Neural progenitor cell (in vitro differentiated cells): ENCODE measurements around the gene TMC7. TPM values are rescaled to one million over a fixed set of nuclear protein-coding genes. Genes with fewer than 3 reads are reported as not detected.

Experiments
- DNase-seq: peaks from one replicate; pipeline ENCODE4 v3.0.0-alpha.2; 2016; ENCODE audit warnings: low spot score
- H2AFZ ChIP-seq: fragments of 200-600 bp; sonication (generic); replicated peaks from 2 replicates; pipeline ENCODE4 v1.6.1; 2016; ENCODE audit warnings: antibody characterized with exemption
- H3F3A ChIP-seq: fragments of 200-600 bp; sonication (generic); 2 replicates; pipeline ENCODE4 v1.6.1; 2016; ENCODE audit warnings: antibody characterized with exemption, low read depth
- H3K27ac ChIP-seq: fragments of 200-600 bp; sonication (generic); 2 replicates; pipeline ENCODE4 v1.5.1; 2016; ENCODE audit warnings: mild to moderate bottlenecking
- H3K27me3 ChIP-seq: fragments of 200-600 bp; sonication (generic); 2 replicates; pipeline ENCODE4 v1.6.1; 2016; ENCODE audit warnings: mild to moderate bottlenecking, moderate library complexity
- H3K36me3 ChIP-seq: fragments of 200-600 bp; sonication (generic); 2 replicates; pipeline ENCODE4 v1.5.1; 2016
- H3K4me1 ChIP-seq: fragments of 200-600 bp; sonication (generic); 2 replicates; pipeline ENCODE4 v1.6.1; 2016; ENCODE audit warnings: mixed run types
- H3K4me2 ChIP-seq: fragments of 200-600 bp; sonication (generic); 2 replicates; pipeline ENCODE4 v1.6.1; 2016
- H3K4me3 ChIP-seq: fragments of 200-600 bp; sonication (generic); 2 replicates; pipeline ENCODE4 v1.5.1; 2016
- H3K79me2 ChIP-seq: fragments of 200-600 bp; sonication (generic); 2 replicates; pipeline ENCODE4 v1.6.1; 2016; ENCODE audit warnings: low read depth
- H3K9ac ChIP-seq: fragments of 200-600 bp; sonication (generic); 2 replicates; pipeline ENCODE4 v1.6.1; 2016
- H3K9me3 ChIP-seq: fragments of 200-600 bp; sonication (generic); 2 replicates; pipeline ENCODE4 v1.5.1; 2016; ENCODE audit warnings: low read depth
- H4K20me1 ChIP-seq: fragments of 200-600 bp; sonication (generic); 2 replicates; pipeline ENCODE4 v1.6.1; 2016; ENCODE audit warnings: low read depth
- H3K27ac Mint-ChIP-seq: 3 replicates; pipeline ENCODE4 v1.8.0; 2021; ENCODE audit warnings: mixed read lengths
- H3K27me3 Mint-ChIP-seq: 2 replicates; pipeline ENCODE4 v1.8.0; 2022; ENCODE audit warnings: low read depth, mild to moderate bottlenecking, inconsistent platforms, moderate library complexity, mixed read lengths; ENCODE audit not compliant: insufficient read depth
- H3K36me3 Mint-ChIP-seq: 3 replicates; pipeline ENCODE4 v1.8.0; 2021; ENCODE audit warnings: mixed read lengths
- H3K4me1 Mint-ChIP-seq: 3 replicates; pipeline ENCODE4 v1.8.0; 2021; ENCODE audit warnings: mixed read lengths
- H3K4me3 Mint-ChIP-seq: 3 replicates; pipeline ENCODE4 v1.8.0; 2021; ENCODE audit warnings: mild to moderate bottlenecking, moderate library complexity, mixed read lengths
- H3K9me3 Mint-ChIP-seq: 3 replicates; pipeline ENCODE4 v1.8.0; 2020; ENCODE audit warnings: mixed read lengths
- CTCF ChIP-seq: fragments of 200-600 bp; sonication (generic); IDR thresholded peaks from 2 replicates; pipeline ENCODE4 v1.5.1; 2017; ENCODE audit warnings: antibody characterized with exemption, mild to moderate bottlenecking
- EZH2 ChIP-seq: fragments of 200-600 bp; sonication (generic); IDR thresholded peaks from 2 replicates; pipeline ENCODE4 v1.6.1; 2017; ENCODE audit warnings: antibody characterized with exemption, mild to moderate bottlenecking, moderate library complexity
- EZH2phosphoT487 ChIP-seq: fragments of 200-600 bp; sonication (generic); IDR thresholded peaks from 2 replicates; pipeline ENCODE4 v1.6.1; 2017; ENCODE audit warnings: antibody characterized with exemption
- total RNA-seq: library from RNA; depleted of rRNA; stranded (reverse); fragments of >200 nt; gene quantifications from 2 replicates; pipeline ENCODE4 v1.2.3, GENCODE V29; 2015; ENCODE audit warnings: low replicate concordance

Gene TMC7
- total RNA-seq, 1 donor from 2014 or later: 8.2 TPM

GRCh38 chr16:19092653-19093410, 109.1 kb downstream of the TMC7 start:
- no peak overlapping the region for H3K4me3 ChIP-seq
- no peaks in the 10 kb centered on the region for H3K27me3 ChIP-seq
- Mint-ChIP-seq H3K27me3 (peaks cover 3% of the 10 kb centered on the region), H3K27ac (no peak overlapping the region), H3K4me3 (no peak overlapping the region), H3K36me3 (no peaks in the 10 kb centered on the region), H3K4me1 (no peaks in the 10 kb centered on the region), H3K9me3 (peaks cover 3% of the 10 kb centered on the region)
- no peaks in the 10 kb centered on the region for H4K20me1 ChIP-seq
- no peaks in the 10 kb centered on the region for H3K79me2 ChIP-seq
- H3K36me3 ChIP-seq: no peaks in the 10 kb centered on the region
- no peaks in the 10 kb centered on the region for H3F3A ChIP-seq
- H3K4me2 ChIP-seq: no peak overlapping the region
- no peak overlapping the region for H2AFZ ChIP-seq
- H3K4me1 ChIP-seq: no peaks in the 10 kb centered on the region
- no peak overlapping the region for H3K27ac ChIP-seq
- no peak for TF ChIP-seq EZH2
- no peaks in the 10 kb centered on the region for H3K9me3 ChIP-seq
- no peak overlapping the region for H3K9ac ChIP-seq
- no peak for DNase-seq

GRCh38 chr16:19093631-19094541, 110.2 kb downstream of the TMC7 start:
- H2AFZ ChIP-seq: no peak overlapping the region
- H3F3A ChIP-seq: no peaks in the 10 kb centered on the region
- no peaks in the 10 kb centered on the region for H4K20me1 ChIP-seq
- H3K27ac ChIP-seq: no peak overlapping the region
- TF ChIP-seq EZH2phosphoT487: no peak
- TF ChIP-seq EZH2: no peak
- TF ChIP-seq CTCF: no peak
- no peaks in the 10 kb centered on the region for H3K79me2 ChIP-seq
- no peak overlapping the region for H3K4me2 ChIP-seq
- peaks cover 5% of the 10 kb centered on the region for H3K9me3 Mint-ChIP-seq
- no peak overlapping the region for H3K9ac ChIP-seq
- H3K4me1 ChIP-seq: no peaks in the 10 kb centered on the region
- H3K36me3 Mint-ChIP-seq: no peaks in the 10 kb centered on the region
- no peaks in the 10 kb centered on the region for H3K27me3 ChIP-seq
- no peak overlapping the region for H3K4me3 Mint-ChIP-seq
- H3K36me3 ChIP-seq: no peaks in the 10 kb centered on the region
- no peak for DNase-seq
- no peaks in the 10 kb centered on the region for H3K4me1 Mint-ChIP-seq
- peaks cover 7% of the 10 kb centered on the region for H3K27me3 Mint-ChIP-seq
- H3K27ac Mint-ChIP-seq: no peak overlapping the region
- no peaks in the 10 kb centered on the region for H3K9me3 ChIP-seq
- H3K4me3 ChIP-seq: no peak overlapping the region

GRCh38 chr16:19094542-19095365, 111.0 kb downstream of the TMC7 start:
- no peaks in the 10 kb centered on the region for H3K9me3 ChIP-seq
- H3K4me1 Mint-ChIP-seq: no peaks in the 10 kb centered on the region

More at GRCh38 chr16:19094542-19095365, 111.0 kb downstream of the TMC7 start:
- Mint-ChIP-seq H3K36me3 (no peaks in the 10 kb centered on the region), H3K9me3 (peaks cover 5% of the 10 kb centered on the region), H3K27me3 (peaks cover 7% of the 10 kb centered on the region), H3K27ac (no peak overlapping the region), H3K4me3 (no peak overlapping the region)
- Histone ChIP-seq H2AFZ (no peak overlapping the region), H4K20me1 (no peaks in the 10 kb centered on the region), H3K4me2 (no peak overlapping the region), H3K4me3 (no peak overlapping the region), H3K27me3 (no peaks in the 10 kb centered on the region), H3K27ac (no peak overlapping the region), H3K36me3 (no peaks in the 10 kb centered on the region), H3K4me1 (no peaks in the 10 kb centered on the region), H3F3A (no peaks in the 10 kb centered on the region), H3K79me2 (no peaks in the 10 kb centered on the region), H3K9ac (no peak overlapping the region)
- TF ChIP-seq EZH2phosphoT487 (no peak), CTCF (no peak), EZH2 (no peak)
- DNase-seq: no peak
